ENCODE measurements around the gene BRINP1.

The BRINP1 gene

DNA sequence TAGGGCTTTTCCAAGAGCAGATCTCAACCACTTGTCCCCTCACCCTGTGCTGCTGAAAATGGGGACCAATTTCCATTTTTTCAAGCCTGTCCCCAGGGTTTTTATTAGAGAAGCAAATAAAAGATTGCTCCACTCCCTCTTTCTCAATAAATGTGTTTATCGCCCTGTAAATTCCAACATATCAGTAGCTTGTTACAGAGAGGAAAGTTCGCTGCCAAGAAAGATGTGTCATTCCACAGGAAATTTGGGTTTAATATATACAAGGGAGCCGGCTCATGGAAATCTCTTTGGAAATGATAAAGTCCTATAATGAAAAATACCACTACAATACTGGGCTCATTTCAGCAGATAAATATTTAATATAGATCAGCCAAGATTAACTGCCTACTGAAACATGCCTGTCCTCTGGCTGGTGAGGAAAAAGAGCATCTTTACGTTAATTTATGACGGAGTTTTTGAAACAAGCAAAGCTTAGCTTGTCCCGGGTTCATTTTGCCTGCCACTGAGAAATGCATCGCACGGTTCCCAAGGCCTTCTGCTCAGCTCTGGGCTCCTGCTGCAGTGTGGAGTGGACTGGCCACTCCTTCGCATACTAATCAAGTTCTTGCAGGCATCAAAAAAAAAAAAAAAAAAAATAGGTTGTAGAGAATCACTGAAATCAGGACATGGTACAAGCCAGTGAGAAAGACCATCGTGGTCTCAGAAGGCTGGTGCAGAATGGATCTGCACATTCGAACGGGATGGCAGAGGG, 84.5 kb downstream of the BRINP1 start:
- H3K4me1 ChIP-seq (ENCODE audit: control insufficient read depth, insufficient read depth, low read length), result no peaks in the 10 kb centered on the region
- no peak overlapping the region for H3K4me3 ChIP-seq (ENCODE audit: low read length)
- no peaks in the 10 kb centered on the region for H3K27me3 ChIP-seq (ENCODE audit: control insufficient read depth, insufficient read depth, low read length)
- no peaks in the 10 kb centered on the region for H3K36me3 ChIP-seq (ENCODE audit: control insufficient read depth, insufficient read depth, low read length)
- H3K9ac ChIP-seq (ENCODE audit: low read length), result no peak overlapping the region
- no peak overlapping the region for H3K27ac ChIP-seq (ENCODE audit: low read depth, low read length)

DNA sequence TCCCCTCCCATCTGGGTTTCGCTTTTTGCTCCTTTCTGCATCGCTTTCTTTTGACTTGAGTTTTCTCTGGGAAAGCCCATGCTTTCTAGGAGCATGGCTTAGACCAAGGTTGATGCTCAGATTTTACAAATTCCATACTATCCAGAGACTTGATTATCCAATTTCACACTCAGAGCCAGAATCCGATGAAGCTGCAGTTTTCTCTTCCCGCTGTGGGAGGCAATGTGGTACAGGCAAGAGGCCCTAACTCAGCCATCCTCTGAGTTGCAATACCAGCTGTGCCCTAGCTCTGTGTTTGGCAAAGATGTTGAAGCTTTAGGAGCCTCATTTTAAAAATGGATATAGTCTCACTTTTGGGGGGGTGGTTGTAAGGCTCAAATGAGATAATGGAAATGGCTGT, 85.1 kb downstream of the BRINP1 start:
- H3K4me3 ChIP-seq (ENCODE audit: low read length), result no peak overlapping the region
- no peaks in the 10 kb centered on the region for H3K27me3 ChIP-seq (ENCODE audit: control insufficient read depth, insufficient read depth, low read length)
- no peaks in the 10 kb centered on the region for H3K4me1 ChIP-seq (ENCODE audit: control insufficient read depth, insufficient read depth, low read length)
- no peak overlapping the region for H3K27ac ChIP-seq (ENCODE audit: low read depth, low read length)
- H3K9ac ChIP-seq (ENCODE audit: low read length), result no peak overlapping the region
- no peaks in the 10 kb centered on the region for H3K36me3 ChIP-seq (ENCODE audit: control insufficient read depth, insufficient read depth, low read length)

DNA sequence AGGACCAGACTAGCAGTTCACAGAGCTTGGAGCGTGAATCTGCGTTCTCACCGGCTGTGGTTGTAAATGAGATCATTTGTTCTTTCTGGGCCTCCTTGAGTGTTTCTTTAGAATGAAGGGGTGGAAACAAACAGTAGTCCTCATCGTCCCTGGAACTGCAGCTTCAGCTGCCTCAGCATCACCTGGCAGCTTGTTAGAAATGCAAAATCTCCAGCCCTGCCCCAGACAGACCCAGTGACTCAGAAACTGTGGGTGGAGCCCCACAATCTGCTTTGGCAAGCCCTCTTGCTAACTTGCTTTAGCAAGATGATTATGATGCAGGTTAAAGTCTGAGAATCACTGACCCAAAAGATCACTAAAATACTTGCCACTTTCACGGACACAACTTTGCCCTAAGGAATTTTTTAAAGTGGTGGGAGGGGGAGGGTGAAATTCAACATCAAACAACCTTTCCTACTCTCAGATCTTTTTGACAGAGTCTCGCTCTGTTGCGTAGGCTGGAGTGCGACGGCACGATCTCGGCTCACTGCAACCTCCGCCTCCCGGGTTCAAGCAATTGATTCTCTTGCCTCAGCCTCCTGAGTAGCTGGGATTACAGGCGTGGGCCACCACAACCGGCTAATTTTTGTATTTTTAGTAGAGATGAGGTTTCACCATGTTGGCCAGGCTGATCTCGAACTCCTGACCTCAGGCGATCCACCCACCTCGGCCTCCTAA, 86.0 kb downstream of the BRINP1 start:
- H3K4me1 ChIP-seq (ENCODE audit: control insufficient read depth, insufficient read depth, low read length), result no peaks in the 10 kb centered on the region
- H3K4me3 ChIP-seq (ENCODE audit: low read length), result no peak overlapping the region
- no peak overlapping the region for H3K9ac ChIP-seq (ENCODE audit: low read length)
- H3K27ac ChIP-seq (ENCODE audit: low read depth, low read length), result no peak overlapping the region
- H3K27me3 ChIP-seq (ENCODE audit: control insufficient read depth, insufficient read depth, low read length), result no peaks in the 10 kb centered on the region
- H3K36me3 ChIP-seq (ENCODE audit: control insufficient read depth, insufficient read depth, low read length), result no peaks in the 10 kb centered on the region

DNA sequence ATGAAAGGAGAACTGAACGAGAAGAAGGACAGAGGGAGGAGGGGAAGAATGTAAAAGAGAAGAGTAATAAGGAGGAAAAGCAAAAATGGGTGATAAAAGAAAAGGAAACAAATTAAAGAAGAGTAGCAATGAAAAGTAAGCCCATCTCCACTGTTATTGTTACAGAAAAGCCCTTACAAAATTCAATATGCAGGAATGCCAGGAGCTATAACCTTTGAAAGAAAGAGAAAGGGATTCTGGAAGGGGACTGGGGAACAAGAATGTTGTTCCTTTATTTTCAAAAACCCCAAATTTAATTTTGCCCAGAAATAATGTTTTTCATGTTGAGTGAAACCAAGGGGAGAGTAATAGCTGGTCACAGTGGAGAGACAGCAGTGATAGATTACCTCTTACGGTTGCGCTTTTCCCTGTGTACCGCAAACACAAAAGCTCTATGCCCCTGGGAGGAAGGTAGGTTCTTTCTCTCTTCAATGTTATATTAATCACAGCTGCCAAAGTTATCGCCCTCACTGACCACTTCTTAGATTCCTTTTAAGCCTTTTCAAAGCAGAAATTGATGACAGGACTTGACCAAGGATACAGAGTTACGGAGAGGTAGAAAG, 86.7 kb downstream of the BRINP1 start:
- Histone ChIP-seq H3K27ac (ENCODE audit: low read depth, low read length) (no peak overlapping the region), H3K9ac (ENCODE audit: low read length) (no peak overlapping the region), H3K4me1 (ENCODE audit: control insufficient read depth, insufficient read depth, low read length) (no peaks in the 10 kb centered on the region), H3K27me3 (ENCODE audit: control insufficient read depth, insufficient read depth, low read length) (no peaks in the 10 kb centered on the region), H3K36me3 (ENCODE audit: control insufficient read depth, insufficient read depth, low read length) (no peaks in the 10 kb centered on the region), H3K4me3 (ENCODE audit: low read length) (no peak overlapping the region)

DNA sequence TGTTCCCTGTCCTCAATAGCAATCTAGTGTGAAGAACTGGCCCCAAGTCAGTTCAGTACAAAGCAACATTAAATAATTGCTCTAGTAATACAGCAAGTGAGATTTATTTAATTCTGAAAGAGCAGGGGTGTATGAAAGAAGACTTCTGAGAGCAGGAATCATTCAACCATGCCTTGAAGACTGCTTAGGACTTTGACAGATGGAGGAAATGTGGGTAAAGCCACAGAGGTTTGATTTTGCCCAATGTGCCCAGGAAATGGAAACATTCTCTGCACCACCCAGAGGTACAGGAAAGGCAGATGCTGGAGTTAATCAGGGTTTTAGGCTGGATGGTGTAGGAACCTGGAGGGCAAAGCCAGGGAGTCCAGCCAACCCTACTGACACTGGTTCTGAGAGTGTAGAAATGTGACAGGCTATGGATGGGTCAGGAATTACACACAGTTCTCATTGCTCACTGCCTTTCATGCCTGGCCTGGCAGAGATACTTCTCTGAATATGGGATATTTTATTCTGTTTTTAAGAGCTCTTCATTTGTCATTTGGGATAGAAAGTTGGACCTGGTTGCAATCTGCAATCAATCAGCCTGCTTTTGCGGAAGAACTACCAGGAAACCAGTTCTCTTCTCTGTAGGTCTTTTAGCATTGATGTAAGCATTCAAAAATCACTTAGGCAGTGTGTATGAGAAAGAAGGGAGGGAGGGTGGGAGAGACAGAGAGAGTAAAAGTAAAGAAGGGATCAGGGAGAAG, 88.3 kb downstream of the BRINP1 start:
- H3K4me1 ChIP-seq (ENCODE audit: control insufficient read depth, insufficient read depth, low read length), result no peaks in the 10 kb centered on the region
- no peak overlapping the region for H3K4me3 ChIP-seq (ENCODE audit: low read length)
- H3K27ac ChIP-seq (ENCODE audit: low read depth, low read length), result no peak overlapping the region
- H3K9ac ChIP-seq (ENCODE audit: low read length), result no peak overlapping the region
- H3K36me3 ChIP-seq (ENCODE audit: control insufficient read depth, insufficient read depth, low read length), result no peaks in the 10 kb centered on the region
- H3K27me3 ChIP-seq (ENCODE audit: control insufficient read depth, insufficient read depth, low read length), result no peaks in the 10 kb centered on the region

DNA sequence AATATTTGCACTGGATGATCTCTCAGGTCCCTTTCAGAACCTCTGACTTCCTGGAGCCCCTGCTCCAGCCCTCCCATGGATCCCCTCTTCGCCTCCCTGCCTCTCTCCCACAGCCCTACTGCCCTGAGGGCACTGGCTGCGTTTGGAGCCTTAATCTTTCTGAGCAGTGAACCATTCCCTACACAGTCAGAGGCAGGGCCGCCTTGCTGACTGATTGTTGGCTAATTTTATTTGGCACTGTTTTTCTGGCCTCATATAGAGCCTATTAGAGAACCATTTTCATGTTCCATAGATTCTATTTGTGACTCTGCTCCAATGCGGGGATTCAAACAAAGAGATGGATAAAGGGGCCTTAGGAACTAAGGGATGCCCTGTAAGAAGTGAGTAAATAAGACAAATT, 91.1 kb downstream of the BRINP1 start:
- Histone ChIP-seq H3K27me3 (ENCODE audit: control insufficient read depth, insufficient read depth, low read length) (no peaks in the 10 kb centered on the region), H3K4me3 (ENCODE audit: low read length) (no peak overlapping the region), H3K36me3 (ENCODE audit: control insufficient read depth, insufficient read depth, low read length) (no peaks in the 10 kb centered on the region), H3K27ac (ENCODE audit: low read depth, low read length) (no peak overlapping the region), H3K4me1 (ENCODE audit: control insufficient read depth, insufficient read depth, low read length) (no peaks in the 10 kb centered on the region), H3K9ac (ENCODE audit: low read length) (no peak overlapping the region)

DNA sequence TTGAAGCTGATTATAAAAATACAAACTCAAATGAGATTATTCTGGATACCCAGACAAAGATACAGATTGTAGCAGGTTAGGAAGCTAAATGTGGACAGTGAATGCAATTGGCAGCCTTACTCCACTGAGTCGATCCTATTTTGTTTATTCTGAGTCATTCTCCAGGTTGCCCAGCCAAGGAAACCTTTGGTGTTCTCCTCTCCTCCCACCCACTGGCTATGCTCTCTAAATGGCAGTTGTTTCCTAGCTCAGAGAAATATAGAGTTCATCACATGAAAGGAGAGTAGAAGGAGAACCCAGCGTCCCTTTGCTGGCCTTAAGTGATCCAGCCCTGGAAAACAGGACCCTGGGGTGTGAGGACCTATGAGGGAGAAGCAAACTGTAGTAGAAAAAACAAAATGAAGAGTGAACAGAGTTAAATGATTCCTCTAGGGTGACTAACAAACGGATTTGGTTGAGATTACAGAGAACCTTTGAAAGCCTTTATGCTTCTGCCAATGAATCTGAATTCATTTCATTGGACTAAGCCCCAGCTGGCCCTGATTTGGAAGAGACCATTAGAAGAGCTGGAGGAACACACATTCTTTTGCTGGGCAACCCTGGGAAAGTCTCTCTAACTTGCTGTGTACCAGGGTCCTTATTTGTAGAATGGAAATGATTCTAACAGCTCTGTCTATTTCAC, 95.1 kb downstream of the BRINP1 start:
- no peak overlapping the region for H3K4me3 ChIP-seq (ENCODE audit: low read length)
- H3K9ac ChIP-seq (ENCODE audit: low read length), result no peak overlapping the region
- no peak overlapping the region for H3K27ac ChIP-seq (ENCODE audit: low read depth, low read length)
- no peaks in the 10 kb centered on the region for H3K27me3 ChIP-seq (ENCODE audit: control insufficient read depth, insufficient read depth, low read length)
- no peaks in the 10 kb centered on the region for H3K36me3 ChIP-seq (ENCODE audit: control insufficient read depth, insufficient read depth, low read length)
- H3K4me1 ChIP-seq (ENCODE audit: control insufficient read depth, insufficient read depth, low read length), result no peaks in the 10 kb centered on the region

DNA sequence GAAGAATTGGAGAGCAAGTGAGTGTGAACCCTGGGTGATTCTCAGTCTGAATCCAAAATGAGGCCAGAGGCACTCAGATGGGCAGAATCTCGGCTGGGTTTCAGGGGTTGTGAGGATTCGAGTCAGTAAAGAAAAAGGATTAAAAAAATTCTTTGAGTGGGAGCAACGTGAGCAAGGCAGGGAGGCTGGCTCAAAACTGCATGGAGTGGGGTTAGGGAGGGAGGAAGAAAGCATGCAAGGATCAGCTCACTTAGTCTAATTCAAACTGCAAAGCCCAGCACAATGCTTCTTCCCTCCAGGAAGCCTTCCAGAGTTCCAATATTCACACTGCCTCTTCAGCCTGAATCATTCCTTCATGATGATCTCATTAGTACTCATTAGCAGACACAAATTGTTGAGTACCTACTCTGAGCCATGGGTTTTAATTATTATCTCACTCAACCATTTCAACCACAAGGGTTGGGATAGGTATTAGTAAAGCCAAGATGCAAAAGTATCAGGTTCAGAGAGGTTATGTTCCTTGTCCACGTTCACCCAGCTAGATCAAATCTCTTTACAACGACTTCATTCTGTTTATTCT, 95.8 kb downstream of the BRINP1 start:
- no peaks in the 10 kb centered on the region for H3K4me1 ChIP-seq (ENCODE audit: control insufficient read depth, insufficient read depth, low read length)
- no peak overlapping the region for H3K9ac ChIP-seq (ENCODE audit: low read length)
- H3K27ac ChIP-seq (ENCODE audit: low read depth, low read length), result no peak overlapping the region
- H3K36me3 ChIP-seq (ENCODE audit: control insufficient read depth, insufficient read depth, low read length), result no peaks in the 10 kb centered on the region
- H3K4me3 ChIP-seq (ENCODE audit: low read length), result no peak overlapping the region
- no peaks in the 10 kb centered on the region for H3K27me3 ChIP-seq (ENCODE audit: control insufficient read depth, insufficient read depth, low read length)

DNA sequence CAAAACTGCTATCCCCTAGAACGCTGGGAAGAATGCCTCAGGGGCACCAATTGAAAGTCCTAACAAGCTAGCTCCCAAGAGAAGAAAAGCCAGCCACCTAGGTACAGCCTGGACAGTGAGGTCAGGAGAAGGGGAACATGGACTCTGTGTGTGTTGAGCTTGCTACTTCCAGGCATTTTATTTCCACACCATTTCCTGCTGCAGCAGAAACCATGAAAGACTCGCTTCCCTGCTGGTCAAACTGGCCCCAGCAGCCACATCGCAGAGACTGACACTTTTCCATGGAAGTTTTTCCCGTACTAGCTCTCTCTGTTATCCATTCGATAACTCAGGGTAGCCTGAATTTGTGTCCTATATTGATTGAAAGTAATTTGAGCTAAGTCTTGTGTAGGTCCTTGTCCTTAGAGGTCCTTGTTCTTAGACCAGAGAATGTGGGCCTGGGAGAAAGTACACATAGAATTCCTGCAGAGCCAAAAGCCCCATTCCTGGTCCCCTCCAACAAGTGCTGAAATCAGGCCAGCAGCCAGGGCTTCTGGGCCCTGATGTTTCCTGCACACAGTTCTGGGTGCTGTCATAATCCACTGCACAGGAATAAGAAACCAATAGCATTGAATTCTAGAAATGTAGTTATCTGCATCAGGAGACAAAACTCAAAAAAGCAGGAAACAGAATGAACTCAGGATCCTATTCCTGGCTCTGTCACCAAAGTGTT, 96.6 kb downstream of the BRINP1 start:
- H3K27me3 ChIP-seq (ENCODE audit: control insufficient read depth, insufficient read depth, low read length), result no peaks in the 10 kb centered on the region
- no peaks in the 10 kb centered on the region for H3K4me1 ChIP-seq (ENCODE audit: control insufficient read depth, insufficient read depth, low read length)
- H3K9ac ChIP-seq (ENCODE audit: low read length), result no peak overlapping the region
- H3K27ac ChIP-seq (ENCODE audit: low read depth, low read length), result no peak overlapping the region
- no peak overlapping the region for H3K4me3 ChIP-seq (ENCODE audit: low read length)
- no peaks in the 10 kb centered on the region for H3K36me3 ChIP-seq (ENCODE audit: control insufficient read depth, insufficient read depth, low read length)

DNA sequence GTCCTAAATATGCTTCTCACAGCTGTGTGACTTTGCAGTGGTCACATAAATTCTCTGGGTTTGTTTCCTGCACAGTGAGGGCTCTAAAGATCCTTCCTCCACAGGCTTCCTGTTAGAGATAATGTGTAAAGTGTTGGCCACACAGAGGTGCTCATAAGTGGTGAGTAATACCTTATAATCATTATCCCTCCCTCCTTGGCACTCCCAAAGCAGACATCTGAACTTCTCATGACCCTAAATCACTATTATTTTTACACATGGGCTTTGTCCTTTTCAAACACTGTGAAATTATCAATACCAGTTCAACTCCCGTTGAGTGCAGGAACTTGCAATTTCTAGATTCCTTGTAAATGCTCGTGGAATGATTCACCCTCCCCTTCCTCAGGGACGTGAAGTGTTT, 100.2 kb downstream of the BRINP1 start:
- no peak overlapping the region for H3K4me3 ChIP-seq (ENCODE audit: low read length)

DNA sequence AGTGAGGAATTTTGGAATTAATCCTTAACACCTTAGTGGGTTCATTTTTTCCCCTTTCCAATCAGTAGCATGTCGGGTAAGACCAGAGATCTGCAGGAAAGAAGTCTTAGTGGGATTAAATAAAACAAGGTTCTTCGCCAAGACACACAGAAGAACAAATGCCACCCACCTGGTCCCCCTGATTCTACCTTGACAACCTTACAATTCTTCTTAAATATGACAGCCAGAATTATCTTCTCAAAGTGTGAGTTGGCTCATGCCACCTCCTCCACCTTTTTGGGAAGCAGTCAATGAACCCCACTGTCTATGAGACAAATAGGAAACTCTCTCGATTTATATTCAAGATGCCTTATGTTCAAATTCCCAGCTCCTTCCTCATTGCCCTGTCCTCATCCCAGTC, 105.1 kb downstream of the BRINP1 start:
- Histone ChIP-seq H3K27ac (ENCODE audit: low read depth, low read length) (no peak overlapping the region), H3K4me1 (ENCODE audit: control insufficient read depth, insufficient read depth, low read length) (no peaks in the 10 kb centered on the region), H3K9ac (ENCODE audit: low read length) (no peak overlapping the region), H3K27me3 (ENCODE audit: control insufficient read depth, insufficient read depth, low read length) (no peaks in the 10 kb centered on the region), H3K36me3 (ENCODE audit: control insufficient read depth, insufficient read depth, low read length) (no peaks in the 10 kb centered on the region), H3K4me3 (ENCODE audit: low read length) (no peak overlapping the region)

More for the DNA sequence above, 100.2 kb downstream of the BRINP1 start:
- Histone ChIP-seq H3K27me3 (ENCODE audit: control insufficient read depth, insufficient read depth, low read length) (no peaks in the 10 kb centered on the region), H3K4me1 (ENCODE audit: control insufficient read depth, insufficient read depth, low read length) (no peaks in the 10 kb centered on the region), H3K27ac (ENCODE audit: low read depth, low read length) (no peak overlapping the region), H3K36me3 (ENCODE audit: control insufficient read depth, insufficient read depth, low read length) (no peaks in the 10 kb centered on the region), H3K9ac (ENCODE audit: low read length) (no peak overlapping the region)

Data from rectal smooth muscle tissue (tissue), 1 donor.